ENCODE results near the gene STAT5B. TPM values are rescaled to one million over a fixed set of nuclear protein-coding genes. Genes with fewer than 3 reads are reported as not detected.
A peak's percentile ranks its signal among the peaks of the same experiment; 100 is the strongest.

Gene STAT5B
- total and polyA plus RNA-seq, 9 of the 15 experiments (the other 6 are each of a cell fraction or from before 2014, with no cell fraction given): 20.8 to 176 (median 92.4) TPM

GRCh38 chr17:42317266-42317845 is 41.2 kb upstream of the STAT5B start (continued):
- TF ChIP-seq DMBX1 (CRISPR knock-in tag; IDR thresholded peaks at IDR 0.05; ENCODE audit: borderline replicate concordance) (peak; percentile 72; the same call in 1 of the 2 replicates), ARID1B (IDR thresholded peaks at IDR 0.05) (0 out of 2 replicates have a peak, but pooled peaks have one; percentile 22), CHD1 (IDR thresholded peaks at IDR 0.05; ENCODE audit: low read length) (no peak), RBM17 (IDR thresholded peaks at IDR 0.05; ENCODE audit: borderline replicate concordance, low read depth, low read length) (no peak), CEBPG (CRISPR knock-in tag; IDR thresholded peaks at IDR 0.05) (no peak), CEBPG (tag; conservative IDR thresholded peaks at IDR 0.05 in 1 of 2, IDR thresholded peaks at IDR 0.05 in 1 of 2) (no peak), ZNF561 (CRISPR knock-in tag; conservative IDR thresholded peaks at IDR 0.05) (no peak), ZNF445 (CRISPR knock-in tag; IDR thresholded peaks at IDR 0.05; ENCODE audit: low read depth) (no peak), ZNF785 (CRISPR knock-in tag; IDR thresholded peaks at IDR 0.05) (no peak), CBX1 (IDR thresholded peaks at IDR 0.05; ENCODE audit: low read depth) (no peak), ZNF518B (CRISPR knock-in tag; IDR thresholded peaks at IDR 0.05) (no peak), CBFA2T2 (conservative IDR thresholded peaks at IDR 0.05) (no peak), MYNN (IDR thresholded peaks at IDR 0.05) (peak; percentile 24; the same call in 1 of the 2 replicates), MYNN (CRISPR knock-in tag; IDR thresholded peaks at IDR 0.05) (no peak), SMAD4 (CRISPR knock-in tag; conservative IDR thresholded peaks at IDR 0.05) (peak; percentile 78), ZNF644 (tag; IDR thresholded peaks at IDR 0.05; ENCODE audit: low read depth) (no peak)
- TF ChIP-seq, protein P1, sequence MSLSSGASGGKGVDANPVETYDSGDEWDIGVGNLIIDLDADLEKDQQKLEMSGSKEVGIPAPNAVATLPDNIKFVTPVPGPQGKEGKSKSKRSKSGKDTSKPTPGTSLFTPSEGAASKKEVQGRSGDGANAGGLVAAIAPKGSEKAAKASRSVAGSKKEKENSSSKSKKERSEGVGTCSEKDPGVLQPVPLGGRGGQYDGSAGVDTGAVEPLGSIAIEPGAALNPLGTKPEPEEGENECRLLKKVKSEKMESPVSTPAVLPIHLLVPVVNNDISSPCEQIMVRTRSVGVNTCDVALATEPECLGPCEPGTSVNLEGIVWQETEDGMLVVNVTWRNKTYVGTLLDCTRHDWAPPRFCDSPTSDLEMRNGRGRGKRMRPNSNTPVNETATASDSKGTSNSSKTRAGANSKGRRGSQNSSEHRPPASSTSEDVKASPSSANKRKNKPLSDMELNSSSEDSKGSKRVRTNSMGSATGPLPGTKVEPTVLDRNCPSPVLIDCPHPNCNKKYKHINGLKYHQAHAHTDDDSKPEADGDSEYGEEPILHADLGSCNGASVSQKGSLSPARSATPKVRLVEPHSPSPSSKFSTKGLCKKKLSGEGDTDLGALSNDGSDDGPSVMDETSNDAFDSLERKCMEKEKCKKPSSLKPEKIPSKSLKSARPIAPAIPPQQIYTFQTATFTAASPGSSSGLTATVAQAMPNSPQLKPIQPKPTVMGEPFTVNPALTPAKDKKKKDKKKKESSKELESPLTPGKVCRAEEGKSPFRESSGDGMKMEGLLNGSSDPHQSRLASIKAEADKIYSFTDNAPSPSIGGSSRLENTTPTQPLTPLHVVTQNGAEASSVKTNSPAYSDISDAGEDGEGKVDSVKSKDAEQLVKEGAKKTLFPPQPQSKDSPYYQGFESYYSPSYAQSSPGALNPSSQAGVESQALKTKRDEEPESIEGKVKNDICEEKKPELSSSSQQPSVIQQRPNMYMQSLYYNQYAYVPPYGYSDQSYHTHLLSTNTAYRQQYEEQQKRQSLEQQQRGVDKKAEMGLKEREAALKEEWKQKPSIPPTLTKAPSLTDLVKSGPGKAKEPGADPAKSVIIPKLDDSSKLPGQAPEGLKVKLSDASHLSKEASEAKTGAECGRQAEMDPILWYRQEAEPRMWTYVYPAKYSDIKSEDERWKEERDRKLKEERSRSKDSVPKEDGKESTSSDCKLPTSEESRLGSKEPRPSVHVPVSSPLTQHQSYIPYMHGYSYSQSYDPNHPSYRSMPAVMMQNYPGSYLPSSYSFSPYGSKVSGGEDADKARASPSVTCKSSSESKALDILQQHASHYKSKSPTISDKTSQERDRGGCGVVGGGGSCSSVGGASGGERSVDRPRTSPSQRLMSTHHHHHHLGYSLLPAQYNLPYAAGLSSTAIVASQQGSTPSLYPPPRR (CRISPR knock-in tag; IDR thresholded peaks at IDR 0.05; ENCODE audit: borderline replicate concordance): no peak
- TF ChIP-seq, protein P2, sequence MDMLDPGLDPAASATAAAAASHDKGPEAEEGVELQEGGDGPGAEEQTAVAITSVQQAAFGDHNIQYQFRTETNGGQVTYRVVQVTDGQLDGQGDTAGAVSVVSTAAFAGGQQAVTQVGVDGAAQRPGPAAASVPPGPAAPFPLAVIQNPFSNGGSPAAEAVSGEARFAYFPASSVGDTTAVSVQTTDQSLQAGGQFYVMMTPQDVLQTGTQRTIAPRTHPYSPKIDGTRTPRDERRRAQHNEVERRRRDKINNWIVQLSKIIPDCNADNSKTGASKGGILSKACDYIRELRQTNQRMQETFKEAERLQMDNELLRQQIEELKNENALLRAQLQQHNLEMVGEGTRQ (CRISPR knock-in tag; IDR thresholded peaks at IDR 0.05): peak; percentile 75

Data from K562 (cell line).